Activated T-cell treated with anti-CD3 and anti-CD28 coated beads, Interleukin-2, amount 50 U/mL, for 24 hours (primary cell): Measurements from ENCODE around the gene DISC1.

Experiments used
- DNase-seq: peaks from one replicate; pipeline ENCODE4 v3.0.0-alpha.2; 2020
- H3K27ac Mint-ChIP-seq: 2 replicates; pipeline ENCODE4 v1.8.0; 2020; ENCODE audit warnings: mild to moderate bottlenecking, mixed read lengths
- H3K27me3 Mint-ChIP-seq: 2 replicates; pipeline ENCODE4 v1.8.0; 2020; ENCODE audit warnings: mixed read lengths
- H3K36me3 Mint-ChIP-seq: 2 replicates; pipeline ENCODE4 v1.8.0; 2020; ENCODE audit warnings: low read depth, mixed read lengths
- H3K4me1 Mint-ChIP-seq: 2 replicates; pipeline ENCODE4 v1.8.0; 2020; ENCODE audit warnings: low read depth, mixed read lengths
- H3K4me3 Mint-ChIP-seq: 2 replicates; pipeline ENCODE4 v1.8.0; 2020; ENCODE audit warnings: mild to moderate bottlenecking, moderate library complexity, mixed read lengths
- H3K9me3 Mint-ChIP-seq: 2 replicates; pipeline ENCODE4 v1.8.0; 2020; ENCODE audit warnings: mixed read lengths

The DISC1 gene

DNA sequence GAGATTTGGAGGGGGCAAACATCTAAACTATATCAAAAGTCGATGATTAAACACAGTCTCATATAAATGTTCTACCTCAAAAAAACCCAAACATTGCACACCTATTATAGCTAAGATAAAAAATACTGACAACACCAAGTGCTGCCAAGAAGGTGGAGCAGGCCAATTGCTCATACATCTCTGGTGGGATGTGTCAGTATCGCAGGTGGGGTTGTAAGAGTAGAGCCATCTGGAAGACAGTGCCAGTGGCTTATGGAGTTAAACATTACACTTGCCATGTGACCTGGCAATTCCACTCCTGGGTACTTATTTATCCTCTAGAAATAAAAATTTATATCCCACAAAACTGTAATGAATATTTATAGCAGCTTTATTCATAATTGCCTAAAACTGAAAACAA is 213.4 kb downstream of the DISC1 start:
- H3K27ac Mint-ChIP-seq: no peak overlapping the region
- no peaks in the 10 kb centered on the region for H3K9me3 Mint-ChIP-seq
- no peak for DNase-seq
- H3K4me3 Mint-ChIP-seq: no peak overlapping the region
- peaks cover 13% of the 10 kb centered on the region for H3K4me1 Mint-ChIP-seq
- H3K27me3 Mint-ChIP-seq: no peaks in the 10 kb centered on the region
- no peaks in the 10 kb centered on the region for H3K36me3 Mint-ChIP-seq

DNA sequence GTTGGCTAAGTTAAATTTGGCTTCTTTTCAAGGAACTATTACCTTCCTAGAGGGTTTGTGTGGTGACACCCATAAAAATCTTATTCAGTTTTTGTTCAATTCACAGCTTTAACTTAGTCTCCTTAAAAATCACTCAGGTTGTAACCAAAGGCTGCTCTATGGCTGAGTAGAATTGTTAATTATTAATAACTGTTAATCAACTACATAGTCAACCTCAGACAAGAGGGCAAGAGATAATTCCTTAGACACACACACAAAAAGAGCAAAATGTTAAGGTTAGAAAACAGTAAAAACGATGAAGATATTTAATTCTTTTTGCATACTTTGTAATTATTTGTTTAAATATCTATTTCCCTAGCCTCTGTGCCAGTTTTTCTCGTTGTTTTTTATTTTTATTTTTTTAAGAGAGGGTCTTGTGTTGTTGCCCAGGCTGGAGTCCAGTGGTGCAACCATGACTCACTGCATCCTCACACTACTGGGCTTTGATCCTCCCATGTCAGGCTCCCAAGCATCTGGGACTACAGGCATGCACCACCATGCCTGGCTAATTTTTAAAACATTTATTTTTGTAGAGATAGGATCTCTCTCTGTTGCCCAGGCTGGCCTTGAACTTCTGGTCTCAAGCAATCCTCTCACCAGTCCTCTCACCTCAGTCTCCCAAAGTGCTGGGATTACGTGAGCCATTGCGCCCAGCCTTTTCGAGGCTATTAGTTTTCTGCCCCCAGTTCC is 215.2 kb downstream of the DISC1 start:
- Mint-ChIP-seq H3K27me3 (no peaks in the 10 kb centered on the region), H3K4me1 (peaks cover 16% of the 10 kb centered on the region)
- no peak for DNase-seq

GRCh38 chr1:231842441-231842840 is 215.9 kb downstream of the DISC1 start:
- H3K36me3 Mint-ChIP-seq: no peaks in the 10 kb centered on the region
- H3K4me1 Mint-ChIP-seq: peaks cover 16% of the 10 kb centered on the region
- H3K4me3 Mint-ChIP-seq: no peak overlapping the region
- H3K27ac Mint-ChIP-seq: no peak overlapping the region
- no peaks in the 10 kb centered on the region for H3K9me3 Mint-ChIP-seq
- no peaks in the 10 kb centered on the region for H3K27me3 Mint-ChIP-seq
- DNase-seq: no peak

More for the DNA sequence above, 215.2 kb downstream of the DISC1 start:
- Mint-ChIP-seq H3K36me3 (no peaks in the 10 kb centered on the region), H3K27ac (no peak overlapping the region), H3K9me3 (no peaks in the 10 kb centered on the region), H3K4me3 (no peak overlapping the region)

GRCh38 chr1:231844986-231845502 is 218.5 kb downstream of the DISC1 start:
- H3K4me3 Mint-ChIP-seq: no peak overlapping the region
- no peaks in the 10 kb centered on the region for H3K36me3 Mint-ChIP-seq
- H3K4me1 Mint-ChIP-seq: peaks cover 16% of the 10 kb centered on the region
- no peaks in the 10 kb centered on the region for H3K9me3 Mint-ChIP-seq
- peak overlapping the region; percentile 4 for H3K27ac Mint-ChIP-seq
- DNase-seq: no peak
- no peaks in the 10 kb centered on the region for H3K27me3 Mint-ChIP-seq

DNA sequence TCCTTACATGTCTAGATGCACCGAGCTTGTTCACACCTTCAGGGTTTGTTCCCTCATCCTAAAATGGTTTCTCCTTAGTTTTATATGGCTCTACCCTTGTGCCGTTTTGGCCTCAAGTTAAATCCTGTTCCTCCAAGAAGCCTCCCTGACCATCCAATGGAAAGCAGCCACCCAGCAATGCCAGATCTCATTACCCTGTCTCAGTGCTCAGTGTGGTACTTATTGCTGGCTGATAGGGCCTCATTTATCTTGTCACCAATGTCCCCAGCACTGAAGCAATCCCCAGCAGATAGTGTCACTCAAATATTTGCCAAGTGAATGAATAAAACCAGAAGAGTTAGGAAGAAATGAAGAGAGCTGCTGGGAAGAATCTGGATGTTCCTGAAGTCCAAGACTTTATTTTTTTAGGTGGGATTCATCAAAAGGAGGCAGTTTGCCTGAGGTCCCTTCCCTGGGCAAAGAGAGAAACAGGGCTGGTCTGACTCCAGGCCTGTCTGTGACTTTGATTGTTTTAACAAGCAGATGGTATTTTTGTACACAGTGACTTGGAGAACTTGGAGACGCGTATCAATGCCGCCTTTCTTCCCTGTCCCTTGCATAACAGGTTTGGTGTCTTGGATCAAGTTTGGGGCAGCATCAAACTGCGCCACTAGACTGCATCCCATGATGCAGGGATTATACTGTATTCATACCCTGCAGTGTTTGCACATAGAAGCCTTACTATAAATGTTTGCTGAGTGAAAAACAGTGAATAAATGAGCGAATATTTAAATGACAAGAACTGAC is 221.2 kb downstream of the DISC1 start:
- no peak for DNase-seq
- Mint-ChIP-seq H3K36me3 (no peaks in the 10 kb centered on the region), H3K4me3 (no peak overlapping the region), H3K27ac (no peak overlapping the region), H3K27me3 (no peaks in the 10 kb centered on the region), H3K4me1 (peaks cover 16% of the 10 kb centered on the region), H3K9me3 (no peaks in the 10 kb centered on the region)

DNA sequence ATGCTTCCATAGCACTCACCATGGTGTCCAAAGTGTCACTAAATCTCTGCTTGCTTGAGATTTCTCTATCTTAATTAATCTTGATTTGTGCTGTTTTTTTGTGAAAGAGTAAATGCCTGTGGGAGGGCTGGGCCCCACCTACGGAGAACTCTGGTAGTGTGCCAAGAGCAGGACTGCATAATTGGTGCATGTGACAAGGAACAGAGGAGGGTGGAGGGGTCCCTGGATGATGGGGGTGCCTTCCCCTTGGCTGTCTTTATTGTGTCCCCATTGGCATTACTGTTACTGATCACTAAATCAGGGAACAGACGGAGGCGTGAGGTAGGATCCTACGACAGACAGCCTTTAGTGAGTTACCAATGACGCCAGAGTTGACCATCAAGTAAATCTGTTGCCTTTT is 223.4 kb downstream of the DISC1 start:
- no peak for DNase-seq
- no peaks in the 10 kb centered on the region for H3K27me3 Mint-ChIP-seq
- peaks cover 3% of the 10 kb centered on the region for H3K4me1 Mint-ChIP-seq
- H3K27ac Mint-ChIP-seq: no peak overlapping the region
- no peaks in the 10 kb centered on the region for H3K9me3 Mint-ChIP-seq
- no peaks in the 10 kb centered on the region for H3K36me3 Mint-ChIP-seq
- H3K4me3 Mint-ChIP-seq: no peak overlapping the region

GRCh38 chr1:231850786-231851185 is 224.2 kb downstream of the DISC1 start:
- H3K4me1 Mint-ChIP-seq: no peaks in the 10 kb centered on the region
- H3K9me3 Mint-ChIP-seq: no peaks in the 10 kb centered on the region
- H3K36me3 Mint-ChIP-seq: no peaks in the 10 kb centered on the region
- DNase-seq: no peak
- no peaks in the 10 kb centered on the region for H3K27me3 Mint-ChIP-seq
- H3K27ac Mint-ChIP-seq: no peak overlapping the region
- H3K4me3 Mint-ChIP-seq: no peak overlapping the region

GRCh38 chr1:231853588-231854207 is 227.1 kb downstream of the DISC1 start:
- no peaks in the 10 kb centered on the region for H3K27me3 Mint-ChIP-seq
- H3K36me3 Mint-ChIP-seq: no peaks in the 10 kb centered on the region
- H3K4me1 Mint-ChIP-seq: peaks cover 5% of the 10 kb centered on the region
- DNase-seq: no peak
- no peak overlapping the region for H3K27ac Mint-ChIP-seq
- H3K4me3 Mint-ChIP-seq: no peak overlapping the region
- no peaks in the 10 kb centered on the region for H3K9me3 Mint-ChIP-seq

- Mint-ChIP-seq H3K27me3 (no peaks in the 10 kb centered on the region), H3K4me1 (peaks cover 8% of the 10 kb centered on the region), H3K27ac (no peak overlapping the region), H3K36me3 (no peaks in the 10 kb centered on the region), H3K4me3 (no peak overlapping the region), H3K9me3 (no peaks in the 10 kb centered on the region)
- no peak for DNase-seq
Measured at GRCh38 chr1:231855361-231855760, 228.8 kb downstream of the DISC1 start.

GRCh38 chr1:231855926-231856325 is 229.3 kb downstream of the DISC1 start:
- Mint-ChIP-seq H3K36me3 (no peaks in the 10 kb centered on the region), H3K4me1 (peaks cover 13% of the 10 kb centered on the region), H3K27me3 (no peaks in the 10 kb centered on the region), H3K9me3 (no peaks in the 10 kb centered on the region), H3K27ac (no peak overlapping the region), H3K4me3 (no peak overlapping the region)
- DNase-seq: no peak

DNA sequence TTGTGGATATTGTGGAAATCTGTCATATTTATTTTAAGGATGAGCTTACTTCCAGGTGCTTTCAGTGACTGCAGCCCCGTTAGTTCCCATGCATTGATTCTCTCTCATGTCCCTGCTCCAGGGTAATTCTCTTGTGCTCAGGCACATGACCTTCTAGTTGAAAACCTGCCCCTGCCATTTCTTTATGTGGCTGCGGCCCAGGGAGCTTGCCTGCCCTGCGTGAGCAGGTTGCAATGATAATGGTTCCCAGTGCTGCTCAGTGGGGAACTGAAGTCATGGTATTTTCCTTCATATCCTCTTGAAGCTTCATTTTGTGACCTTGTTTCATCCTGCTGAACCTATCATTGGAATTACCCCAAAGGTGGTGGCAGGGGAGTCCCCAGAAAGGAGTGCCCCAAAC is 229.8 kb downstream of the DISC1 start:
- Mint-ChIP-seq H3K27ac (no peak overlapping the region), H3K27me3 (no peaks in the 10 kb centered on the region), H3K36me3 (no peaks in the 10 kb centered on the region), H3K4me3 (no peak overlapping the region), H3K9me3 (no peaks in the 10 kb centered on the region), H3K4me1 (peaks cover 14% of the 10 kb centered on the region)
- no peak for DNase-seq

DNA sequence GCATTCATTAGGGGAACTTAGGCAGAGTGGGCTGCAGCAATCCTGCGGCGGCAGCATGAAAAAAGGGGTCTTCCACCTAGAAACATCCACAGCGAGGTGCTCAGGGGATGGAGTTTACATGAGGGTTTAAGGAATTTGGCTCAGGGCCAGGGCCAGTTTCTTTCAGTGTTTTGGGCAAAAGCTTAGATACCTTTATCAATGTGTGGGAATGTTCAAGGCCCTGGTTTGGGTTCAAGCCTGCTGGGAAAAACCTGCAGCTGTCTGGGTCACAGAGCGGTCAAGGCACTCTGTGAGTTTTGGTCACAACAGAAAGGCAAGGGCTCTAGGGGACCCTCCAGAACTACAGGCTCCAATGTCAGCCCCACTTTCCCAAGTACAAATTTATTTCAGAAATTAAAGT is 230.3 kb downstream of the DISC1 start:
- Mint-ChIP-seq H3K4me3 (no peak overlapping the region), H3K27me3 (no peaks in the 10 kb centered on the region), H3K4me1 (peaks cover 17% of the 10 kb centered on the region), H3K27ac (no peak overlapping the region), H3K9me3 (no peaks in the 10 kb centered on the region), H3K36me3 (no peaks in the 10 kb centered on the region)
- DNase-seq: no peak

- DNase-seq: no peak
- Mint-ChIP-seq H3K4me1 (peaks cover 17% of the 10 kb centered on the region), H3K36me3 (no peaks in the 10 kb centered on the region), H3K27me3 (no peaks in the 10 kb centered on the region), H3K4me3 (no peak overlapping the region), H3K27ac (no peak overlapping the region), H3K9me3 (no peaks in the 10 kb centered on the region)
Measured at GRCh38 chr1:231857609-231858135, 231.1 kb downstream of the DISC1 start.

- Mint-ChIP-seq H3K4me3 (no peak overlapping the region), H3K4me1 (peaks cover 17% of the 10 kb centered on the region), H3K9me3 (no peaks in the 10 kb centered on the region), H3K27me3 (no peaks in the 10 kb centered on the region), H3K27ac (no peak overlapping the region), H3K36me3 (no peaks in the 10 kb centered on the region)
- no peak for DNase-seq
Measured at GRCh38 chr1:231860221-231861088, 233.9 kb downstream of the DISC1 start.
